K562 (cell line): ENCODE data around the gene CCDC187. TPM values are rescaled to one million over a fixed set of nuclear protein-coding genes. Genes with fewer than 3 reads are reported as not detected.
A peak's percentile ranks its signal among the peaks of the same experiment; 100 is the strongest.

Experiments
- ATF7 ChIP-seq: fragments of 450-650 bp; IDR thresholded peaks from 2 replicates; pipeline ENCODE4 v1.7.1; 2014; ENCODE audit warnings: mild to moderate bottlenecking, moderate library complexity
- BMI1 ChIP-seq: fragments of 150-350 bp; IDR thresholded peaks from 2 replicates; pipeline ENCODE4 v1.6.1; 2014; ENCODE audit warnings: low read length
- PHTF2 ChIP-seq: fragments of 250-450 bp; sonication (Bioruptor Pico); IDR thresholded peaks from 2 replicates; pipeline ENCODE4 v1.5.0; 2021; ENCODE audit warnings: mild to moderate bottlenecking
- POLR2G ChIP-seq: fragments of 200-400 bp; formaldehyde crosslinking; IDR thresholded peaks from 2 replicates; pipeline ENCODE4 v1.6.1; 2017; ENCODE audit warnings: low read depth, mild to moderate bottlenecking, antibody characterized with exemption, low read length, moderate library complexity
- RFX7 ChIP-seq: fragments of 250-450 bp; sonication (Bioruptor Pico); IDR thresholded peaks from 2 replicates; pipeline ENCODE4 v1.5.1; 2021; ENCODE audit warnings: mild to moderate bottlenecking
- SP1 ChIP-seq: sonication (generic); formaldehyde crosslinking; IDR thresholded peaks from 2 replicates; pipeline ENCODE4 v1.8.1; 2022; ENCODE audit warnings: mild to moderate bottlenecking, missing genetic modification reagents
- SRSF3 ChIP-seq: fragments of 200-400 bp; formaldehyde crosslinking; IDR thresholded peaks from 2 replicates; pipeline ENCODE4 v1.6.1; 2016; ENCODE audit warnings: mild to moderate bottlenecking, low read length, moderate library complexity; ENCODE audit not compliant: insufficient read depth
- TSC22D4 ChIP-seq: fragments of 450-650 bp; IDR thresholded peaks from 2 replicates; pipeline ENCODE4 v1.6.1; 2016; ENCODE audit warnings: missing genetic modification characterization, missing biosample characterization, control low read depth
- ZNF274 ChIP-seq: IDR thresholded peaks from 2 replicates; pipeline ENCODE4 v1.6.1; 2011; ENCODE audit warnings: low read depth, mild to moderate bottlenecking, low read length, moderate library complexity, borderline replicate concordance
- polyA plus RNA-seq, 8 experiments: library from polyadenylated mRNA; depleted of rRNA in 4 of 8; stranded (reverse) in 5 of 8; unstranded in 3 of 8; fragments of >200 nt; fragmentation: Nextera tagmentation in 2 of 8; fragmentation: Illumina TruSeq in 1 of 8; extraction: Ambion mirVana in 2 of 8; extraction: Trizol in 1 of 8; gene quantifications; 2 replicates each; pipeline versions ENCODE4 v1.2.1 to v1.2.3, GENCODE V29; 2011 to 2014; ENCODE audit warnings: inconsistent platforms in 1 of 8, missing spikeins in 1 of 8
- total RNA-seq, 7 experiments: library from RNA; depleted of rRNA in 6 of 7; stranded (reverse); fragments of >200 nt in 6 of 7; fragmentation: Illumina TruSeq in 2 of 7; extraction: Trizol in 2 of 7; gene quantifications; 2 replicates each; pipeline versions ENCODE4 v1.2.1 to v1.2.3, GENCODE V29; 2011 to 2021; ENCODE audit warnings: low replicate concordance in 1 of 7
- TF ChIP-seq, protein P1 (sequence below): fragments of 450-650 bp; IDR thresholded peaks from 2 replicates; pipeline ENCODE4 v1.6.1; 2016; ENCODE audit warnings: mild to moderate bottlenecking, moderate library complexity
- TF ChIP-seq, protein P2 (sequence below): sonication (generic); formaldehyde crosslinking; IDR thresholded peaks from 2 replicates; pipeline ENCODE4 v1.8.1; 2023; ENCODE audit warnings: mild to moderate bottlenecking, missing genetic modification reagents
- TF ChIP-seq, protein P3 (sequence below): fragments of 450-650 bp; IDR thresholded peaks from 2 replicates; pipeline ENCODE4 v1.6.1; 2018; ENCODE audit warnings: mild to moderate bottlenecking, low read depth; ENCODE audit not compliant: partially characterized antibody

CCDC187 gene
- total and polyA plus RNA-seq, 9 of the 15 experiments (the other 6 are each of a cell fraction or from before 2014, with no cell fraction given), result not detected

DNA sequence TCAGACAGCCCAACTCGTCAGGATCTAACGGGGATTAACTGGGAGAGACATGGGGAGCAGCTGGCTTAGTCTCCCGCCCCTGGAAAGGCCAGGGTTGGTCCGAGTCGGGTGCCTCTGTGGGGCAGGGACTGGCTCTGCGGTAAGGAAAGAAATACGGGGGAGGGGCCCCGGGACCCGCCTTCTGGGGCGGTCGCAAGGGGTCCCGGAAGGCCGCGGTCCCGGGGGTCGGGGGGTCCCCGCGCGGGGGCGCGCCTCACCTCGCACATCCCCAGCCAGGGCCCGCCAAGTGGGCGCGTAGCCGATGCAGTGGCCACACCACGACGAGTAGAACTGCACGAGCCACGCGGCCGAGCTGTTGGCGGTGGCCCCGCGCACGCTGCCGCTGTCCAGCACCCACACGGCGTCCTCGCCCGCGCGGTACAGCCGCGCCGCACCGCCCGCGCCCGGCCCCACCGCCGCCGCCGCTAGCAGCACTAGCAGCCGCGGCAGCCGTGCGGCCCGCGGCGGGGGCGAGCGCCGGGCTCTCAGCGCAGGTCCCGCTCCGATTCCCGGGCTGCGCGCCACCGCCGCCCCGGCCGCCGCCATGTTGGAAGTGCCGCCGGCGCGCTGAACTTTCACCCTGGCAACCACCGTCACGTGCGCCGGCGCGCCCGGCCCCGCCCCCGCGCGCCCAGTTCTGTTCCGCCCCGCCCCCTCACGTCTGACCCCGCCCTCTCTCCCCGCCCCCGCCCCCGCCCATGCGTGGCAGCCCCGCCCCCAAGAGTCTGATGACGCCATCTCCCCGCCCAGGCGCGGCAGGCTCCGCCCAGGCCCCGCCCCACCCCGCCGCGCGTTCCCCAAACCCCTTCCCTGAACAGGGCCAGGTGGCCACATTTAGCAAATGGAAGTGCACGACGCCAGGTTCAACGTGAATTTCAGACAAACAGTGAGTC lies 58.4 kb downstream of the CCDC187 start, which contains the start of gene QSOX2 (continued):
- TF ChIP-seq, protein P1, sequence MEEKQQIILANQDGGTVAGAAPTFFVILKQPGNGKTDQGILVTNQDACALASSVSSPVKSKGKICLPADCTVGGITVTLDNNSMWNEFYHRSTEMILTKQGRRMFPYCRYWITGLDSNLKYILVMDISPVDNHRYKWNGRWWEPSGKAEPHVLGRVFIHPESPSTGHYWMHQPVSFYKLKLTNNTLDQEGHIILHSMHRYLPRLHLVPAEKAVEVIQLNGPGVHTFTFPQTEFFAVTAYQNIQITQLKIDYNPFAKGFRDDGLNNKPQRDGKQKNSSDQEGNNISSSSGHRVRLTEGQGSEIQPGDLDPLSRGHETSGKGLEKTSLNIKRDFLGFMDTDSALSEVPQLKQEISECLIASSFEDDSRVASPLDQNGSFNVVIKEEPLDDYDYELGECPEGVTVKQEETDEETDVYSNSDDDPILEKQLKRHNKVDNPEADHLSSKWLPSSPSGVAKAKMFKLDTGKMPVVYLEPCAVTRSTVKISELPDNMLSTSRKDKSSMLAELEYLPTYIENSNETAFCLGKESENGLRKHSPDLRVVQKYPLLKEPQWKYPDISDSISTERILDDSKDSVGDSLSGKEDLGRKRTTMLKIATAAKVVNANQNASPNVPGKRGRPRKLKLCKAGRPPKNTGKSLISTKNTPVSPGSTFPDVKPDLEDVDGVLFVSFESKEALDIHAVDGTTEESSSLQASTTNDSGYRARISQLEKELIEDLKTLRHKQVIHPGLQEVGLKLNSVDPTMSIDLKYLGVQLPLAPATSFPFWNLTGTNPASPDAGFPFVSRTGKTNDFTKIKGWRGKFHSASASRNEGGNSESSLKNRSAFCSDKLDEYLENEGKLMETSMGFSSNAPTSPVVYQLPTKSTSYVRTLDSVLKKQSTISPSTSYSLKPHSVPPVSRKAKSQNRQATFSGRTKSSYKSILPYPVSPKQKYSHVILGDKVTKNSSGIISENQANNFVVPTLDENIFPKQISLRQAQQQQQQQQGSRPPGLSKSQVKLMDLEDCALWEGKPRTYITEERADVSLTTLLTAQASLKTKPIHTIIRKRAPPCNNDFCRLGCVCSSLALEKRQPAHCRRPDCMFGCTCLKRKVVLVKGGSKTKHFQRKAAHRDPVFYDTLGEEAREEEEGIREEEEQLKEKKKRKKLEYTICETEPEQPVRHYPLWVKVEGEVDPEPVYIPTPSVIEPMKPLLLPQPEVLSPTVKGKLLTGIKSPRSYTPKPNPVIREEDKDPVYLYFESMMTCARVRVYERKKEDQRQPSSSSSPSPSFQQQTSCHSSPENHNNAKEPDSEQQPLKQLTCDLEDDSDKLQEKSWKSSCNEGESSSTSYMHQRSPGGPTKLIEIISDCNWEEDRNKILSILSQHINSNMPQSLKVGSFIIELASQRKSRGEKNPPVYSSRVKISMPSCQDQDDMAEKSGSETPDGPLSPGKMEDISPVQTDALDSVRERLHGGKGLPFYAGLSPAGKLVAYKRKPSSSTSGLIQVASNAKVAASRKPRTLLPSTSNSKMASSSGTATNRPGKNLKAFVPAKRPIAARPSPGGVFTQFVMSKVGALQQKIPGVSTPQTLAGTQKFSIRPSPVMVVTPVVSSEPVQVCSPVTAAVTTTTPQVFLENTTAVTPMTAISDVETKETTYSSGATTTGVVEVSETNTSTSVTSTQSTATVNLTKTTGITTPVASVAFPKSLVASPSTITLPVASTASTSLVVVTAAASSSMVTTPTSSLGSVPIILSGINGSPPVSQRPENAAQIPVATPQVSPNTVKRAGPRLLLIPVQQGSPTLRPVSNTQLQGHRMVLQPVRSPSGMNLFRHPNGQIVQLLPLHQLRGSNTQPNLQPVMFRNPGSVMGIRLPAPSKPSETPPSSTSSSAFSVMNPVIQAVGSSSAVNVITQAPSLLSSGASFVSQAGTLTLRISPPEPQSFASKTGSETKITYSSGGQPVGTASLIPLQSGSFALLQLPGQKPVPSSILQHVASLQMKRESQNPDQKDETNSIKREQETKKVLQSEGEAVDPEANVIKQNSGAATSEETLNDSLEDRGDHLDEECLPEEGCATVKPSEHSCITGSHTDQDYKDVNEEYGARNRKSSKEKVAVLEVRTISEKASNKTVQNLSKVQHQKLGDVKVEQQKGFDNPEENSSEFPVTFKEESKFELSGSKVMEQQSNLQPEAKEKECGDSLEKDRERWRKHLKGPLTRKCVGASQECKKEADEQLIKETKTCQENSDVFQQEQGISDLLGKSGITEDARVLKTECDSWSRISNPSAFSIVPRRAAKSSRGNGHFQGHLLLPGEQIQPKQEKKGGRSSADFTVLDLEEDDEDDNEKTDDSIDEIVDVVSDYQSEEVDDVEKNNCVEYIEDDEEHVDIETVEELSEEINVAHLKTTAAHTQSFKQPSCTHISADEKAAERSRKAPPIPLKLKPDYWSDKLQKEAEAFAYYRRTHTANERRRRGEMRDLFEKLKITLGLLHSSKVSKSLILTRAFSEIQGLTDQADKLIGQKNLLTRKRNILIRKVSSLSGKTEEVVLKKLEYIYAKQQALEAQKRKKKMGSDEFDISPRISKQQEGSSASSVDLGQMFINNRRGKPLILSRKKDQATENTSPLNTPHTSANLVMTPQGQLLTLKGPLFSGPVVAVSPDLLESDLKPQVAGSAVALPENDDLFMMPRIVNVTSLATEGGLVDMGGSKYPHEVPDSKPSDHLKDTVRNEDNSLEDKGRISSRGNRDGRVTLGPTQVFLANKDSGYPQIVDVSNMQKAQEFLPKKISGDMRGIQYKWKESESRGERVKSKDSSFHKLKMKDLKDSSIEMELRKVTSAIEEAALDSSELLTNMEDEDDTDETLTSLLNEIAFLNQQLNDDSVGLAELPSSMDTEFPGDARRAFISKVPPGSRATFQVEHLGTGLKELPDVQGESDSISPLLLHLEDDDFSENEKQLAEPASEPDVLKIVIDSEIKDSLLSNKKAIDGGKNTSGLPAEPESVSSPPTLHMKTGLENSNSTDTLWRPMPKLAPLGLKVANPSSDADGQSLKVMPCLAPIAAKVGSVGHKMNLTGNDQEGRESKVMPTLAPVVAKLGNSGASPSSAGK, result peak; percentile 67
- TF ChIP-seq SRSF3 (no peak), ZNF274 (no peak), BMI1 (no peak), SP1 (CRISPR knock-in tag) (peak; percentile 22; the same call in 1 of the 2 replicates), RFX7 (CRISPR knock-in tag) (no peak), ATF7 (no peak), TSC22D4 (tag) (no peak), POLR2G (peak; percentile 81), PHTF2 (CRISPR knock-in tag) (no peak)
- TF ChIP-seq, protein P2, sequence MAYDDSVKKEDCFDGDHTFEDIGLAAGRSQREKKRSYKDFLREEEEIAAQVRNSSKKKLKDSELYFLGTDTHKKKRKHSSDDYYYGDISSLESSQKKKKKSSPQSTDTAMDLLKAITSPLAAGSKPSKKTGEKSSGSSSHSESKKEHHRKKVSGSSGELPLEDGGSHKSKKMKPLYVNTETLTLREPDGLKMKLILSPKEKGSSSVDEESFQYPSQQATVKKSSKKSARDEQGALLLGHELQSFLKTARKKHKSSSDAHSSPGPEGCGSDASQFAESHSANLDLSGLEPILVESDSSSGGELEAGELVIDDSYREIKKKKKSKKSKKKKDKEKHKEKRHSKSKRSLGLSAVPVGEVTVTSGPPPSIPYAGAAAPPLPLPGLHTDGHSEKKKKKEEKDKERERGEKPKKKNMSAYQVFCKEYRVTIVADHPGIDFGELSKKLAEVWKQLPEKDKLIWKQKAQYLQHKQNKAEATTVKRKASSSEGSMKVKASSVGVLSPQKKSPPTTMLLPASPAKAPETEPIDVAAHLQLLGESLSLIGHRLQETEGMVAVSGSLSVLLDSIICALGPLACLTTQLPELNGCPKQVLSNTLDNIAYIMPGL, result peak; percentile 83; the same call in 1 of the 2 replicates
- TF ChIP-seq, protein P3, sequence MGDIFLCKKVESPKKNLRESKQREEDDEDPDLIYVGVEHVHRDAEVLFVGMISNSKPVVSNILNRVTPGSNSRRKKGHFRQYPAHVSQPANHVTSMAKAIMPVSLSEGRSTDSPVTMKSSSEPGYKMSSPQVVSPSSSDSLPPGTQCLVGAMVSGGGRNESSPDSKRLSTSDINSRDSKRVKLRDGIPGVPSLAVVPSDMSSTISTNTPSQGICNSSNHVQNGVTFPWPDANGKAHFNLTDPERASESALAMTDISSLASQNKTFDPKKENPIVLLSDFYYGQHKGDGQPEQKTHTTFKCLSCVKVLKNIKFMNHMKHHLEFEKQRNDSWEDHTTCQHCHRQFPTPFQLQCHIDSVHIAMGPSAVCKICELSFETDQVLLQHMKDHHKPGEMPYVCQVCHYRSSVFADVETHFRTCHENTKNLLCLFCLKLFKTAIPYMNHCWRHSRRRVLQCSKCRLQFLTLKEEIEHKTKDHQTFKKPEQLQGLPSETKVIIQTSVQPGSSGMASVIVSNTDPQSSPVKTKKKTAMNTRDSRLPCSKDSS, result no peak
